AG09309 (cell line): Measurements from ENCODE around the gene LINGO1.

Experiments used
- DNase-seq: peaks from one replicate; pipeline ENCODE4 v3.0.0-alpha.2; 2010; ENCODE audit warnings: low read depth
- H3K4me3 ChIP-seq: 2 replicates; pipeline ENCODE4 v1.5.1; 2011; ENCODE audit warnings: mild to moderate bottlenecking, low read depth, low read length, moderate library complexity; ENCODE audit not compliant: control insufficient read depth
- CTCF ChIP-seq: IDR thresholded peaks from 2 replicates; pipeline ENCODE4 v1.5.1; 2011; ENCODE audit warnings: mild to moderate bottlenecking, low read depth, low read length, inconsistent platforms; ENCODE audit not compliant: insufficient read depth, control insufficient read depth; ENCODE audit errors: missing control alignments

The LINGO1 gene

GRCh38 chr15:77656294-77656693 is 23.6 kb upstream of the LINGO1 start:
- no peak for TF ChIP-seq CTCF
- DNase-seq = no peak
- no peak overlapping the region for H3K4me3 ChIP-seq

DNA sequence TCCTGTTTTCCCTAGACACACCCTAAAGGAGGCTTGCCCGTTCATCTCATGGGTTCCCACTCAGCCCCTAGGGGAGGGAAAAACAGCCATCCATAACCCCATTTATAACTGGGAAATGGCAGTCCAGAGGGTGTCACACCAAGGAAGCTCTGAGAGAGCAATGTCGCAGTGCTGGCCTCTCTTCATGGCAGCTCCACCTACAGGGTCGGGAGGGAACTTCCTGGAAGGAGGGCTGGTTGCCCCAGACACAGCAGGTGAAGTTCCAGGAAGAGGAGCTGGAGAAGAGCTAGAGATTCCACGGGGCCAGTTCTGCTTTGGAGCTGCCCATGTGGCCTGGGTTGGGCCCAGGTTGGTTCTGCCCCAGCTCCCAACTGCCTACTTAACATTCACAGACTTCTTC is 22.3 kb upstream of the LINGO1 start:
- DNase-seq = no peak
- no peak overlapping the region for H3K4me3 ChIP-seq
- peak; percentile 20 for TF ChIP-seq CTCF

- H3K4me3 ChIP-seq = no peak overlapping the region
- no peak for TF ChIP-seq CTCF
- no peak for DNase-seq
Measured at GRCh38 chr15:77653832-77654480, 21.2 kb upstream of the LINGO1 start.

DNA sequence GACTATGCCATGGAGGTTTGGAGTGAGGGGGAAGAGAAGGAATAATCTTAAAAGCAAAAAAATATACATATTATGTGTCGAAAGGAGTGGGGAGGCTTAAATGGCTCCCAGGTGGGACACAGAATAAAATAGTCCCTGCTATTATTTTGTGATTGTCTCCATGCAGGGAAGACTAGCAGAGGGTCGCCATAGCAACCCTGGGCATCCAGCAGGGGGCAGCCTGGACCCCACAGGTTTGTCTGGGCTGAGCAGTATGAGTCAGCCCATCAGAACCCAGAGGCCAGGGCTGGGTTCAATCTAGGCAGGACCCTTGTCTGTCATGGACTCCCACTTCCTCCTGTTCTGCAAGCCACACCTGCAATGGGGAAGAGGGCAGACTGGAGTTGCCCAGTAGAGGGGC is 17.6 kb upstream of the LINGO1 start:
- peak; percentile 30 for TF ChIP-seq CTCF
- H3K4me3 ChIP-seq = no peak overlapping the region
- no peak for DNase-seq

- no peak overlapping the region for H3K4me3 ChIP-seq
- no peak for DNase-seq
- TF ChIP-seq CTCF = no peak
Measured at GRCh38 chr15:77649610-77650009, 16.9 kb upstream of the LINGO1 start.

- no peak for DNase-seq
- TF ChIP-seq CTCF = no peak
- H3K4me3 ChIP-seq = no peak overlapping the region
Measured at GRCh38 chr15:77649017-77649416, 16.3 kb upstream of the LINGO1 start.

DNA sequence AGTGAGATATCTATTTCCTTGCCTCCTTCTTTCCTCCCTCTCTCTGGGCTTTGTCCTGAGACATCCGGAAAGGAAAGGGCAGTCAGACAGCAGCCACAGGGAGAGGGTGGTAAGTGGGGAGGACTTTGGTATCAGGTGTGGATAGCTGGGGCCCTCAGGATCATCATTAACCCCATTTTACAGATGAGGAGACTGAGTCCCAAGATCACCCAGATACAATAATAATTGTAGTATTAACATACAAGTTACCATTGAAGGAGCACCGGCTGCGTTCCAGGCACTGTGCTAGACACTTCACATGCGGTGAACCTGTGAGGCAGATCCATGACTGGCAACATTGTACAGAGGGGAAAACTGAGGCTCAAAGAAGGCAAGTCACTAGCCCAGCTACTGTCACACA is 15.2 kb upstream of the LINGO1 start:
- H3K4me3 ChIP-seq = no peak overlapping the region
- DNase-seq = no peak
- TF ChIP-seq CTCF = no peak
